ENCODE measurements around the gene RPRML.
"Not testable (repeated sequence)": the region's sequence is repeated elsewhere in the genome, so short reads cannot be mapped to it uniquely, and the experiment has no call there.

RPRML gene

GRCh38 chr17:46979147-46979863 is at the start of gene RPRML:
Gene RPRML, minus strand, starts transcription at chr17:46979253. Its CDS starts 246 bp downstream, at chr17:46979007.
- DNase-seq = peak; percentile 41 to 50

- not testable (repeated sequence) for DNase-seq
Observed at GRCh38 chr17:47016966-47017365, 37.9 kb upstream of the RPRML start.

- DNase-seq = no peak
Observed at GRCh38 chr17:47013341-47013740, 34.3 kb upstream of the RPRML start.

DNA sequence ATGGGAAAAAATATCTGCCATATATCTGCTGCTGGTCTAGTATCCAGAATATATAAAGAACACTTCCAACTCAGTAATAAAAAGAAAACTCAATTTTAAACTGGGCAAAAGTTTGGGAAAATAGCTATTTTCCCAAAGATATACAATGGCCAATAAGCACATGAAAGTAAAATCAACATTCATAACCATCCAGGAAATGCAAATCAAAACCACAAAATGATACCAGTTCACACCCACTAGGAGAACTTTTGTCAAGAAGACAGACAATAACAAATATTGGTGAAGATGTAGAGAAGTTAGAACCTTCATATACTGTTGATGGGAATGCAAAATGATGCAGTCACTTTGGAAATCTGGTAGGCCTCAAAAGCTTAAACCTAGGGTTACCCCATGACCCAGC is 33.4 kb upstream of the RPRML start:
- no peak for DNase-seq

GRCh38 chr17:47009759-47010594 is 30.9 kb upstream of the RPRML start:
- DNase-seq = no peak

GRCh38 chr17:47004906-47005305 is 25.9 kb upstream of the RPRML start:
- DNase-seq = no peak

- DNase-seq = not testable (repeated sequence)
Observed at GRCh38 chr17:47003864-47004263, 24.8 kb upstream of the RPRML start.

DNA sequence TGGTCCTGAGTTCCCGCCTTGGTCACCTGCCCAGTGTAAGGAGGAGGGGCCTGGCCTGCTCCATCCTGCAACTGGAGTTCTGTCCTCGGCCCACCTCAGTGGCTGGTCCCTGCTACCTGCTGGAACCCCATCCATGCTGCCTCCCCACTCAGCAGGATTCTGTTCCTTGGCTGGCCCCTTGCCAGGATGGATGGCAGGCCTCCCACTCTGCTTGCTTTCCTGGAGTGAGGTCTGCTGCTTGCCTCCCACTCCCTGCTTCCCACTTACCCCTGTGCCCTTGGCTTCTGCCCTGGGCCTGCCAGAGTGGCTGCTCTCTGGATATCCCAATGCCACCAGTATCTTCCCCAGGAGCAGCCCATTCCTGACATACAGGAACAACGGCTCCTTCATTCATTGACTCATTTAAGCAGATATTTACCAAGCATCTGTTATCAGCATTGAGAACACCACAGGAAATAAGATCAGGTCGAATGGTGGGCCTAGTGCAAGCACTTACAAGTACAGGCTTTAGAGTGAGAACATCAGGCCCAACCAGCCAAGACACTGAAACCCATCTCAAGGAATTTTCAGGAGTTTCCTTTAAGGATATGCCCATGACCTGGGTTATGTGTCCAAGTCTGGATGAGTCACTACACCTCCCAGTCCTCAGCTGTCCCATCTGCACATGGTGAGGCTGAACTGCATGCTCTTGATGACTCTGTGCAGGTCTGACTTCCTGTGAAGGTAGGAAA is 17.0 kb upstream of the RPRML start:
- no peak for DNase-seq

DNA sequence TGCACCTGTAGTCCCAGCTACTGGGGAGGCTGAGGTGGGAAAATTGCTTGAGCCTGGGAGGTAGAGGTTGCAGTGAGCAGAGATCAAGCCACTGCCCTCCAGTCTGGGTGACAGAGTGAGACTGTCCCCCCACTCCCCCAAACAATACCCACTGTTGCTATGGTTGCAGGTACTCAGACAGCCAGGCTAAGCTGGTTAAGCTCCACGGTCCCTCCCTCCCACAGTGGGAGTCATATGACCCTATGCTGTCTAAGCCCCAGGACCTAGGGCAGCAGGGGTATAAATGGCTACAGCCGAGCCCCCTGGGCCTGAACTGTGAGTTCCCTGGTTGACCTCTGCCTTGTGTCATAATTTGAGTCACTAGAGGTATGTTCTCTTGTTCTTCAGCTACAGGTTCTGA is 15.9 kb upstream of the RPRML start:
- DNase-seq = no peak

DNA sequence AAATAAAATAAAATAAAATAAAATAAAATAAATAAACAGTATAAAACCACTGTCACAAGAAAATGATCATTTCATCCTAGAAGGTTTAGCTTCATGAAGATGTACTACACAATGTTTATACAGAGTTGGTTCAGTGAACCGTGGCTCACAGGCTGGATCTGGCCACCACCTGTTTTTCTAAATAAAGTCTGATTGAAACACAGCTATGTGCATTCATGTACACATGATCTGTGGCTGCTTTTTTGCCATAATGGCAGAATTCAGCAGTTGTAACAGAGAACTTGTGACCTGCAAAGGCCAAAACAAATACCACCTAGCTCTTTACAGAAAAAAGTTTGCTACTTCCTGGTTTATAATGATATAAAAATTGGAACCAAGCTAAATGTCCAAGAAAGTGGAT is 12.6 kb upstream of the RPRML start:
- no peak for DNase-seq

DNA sequence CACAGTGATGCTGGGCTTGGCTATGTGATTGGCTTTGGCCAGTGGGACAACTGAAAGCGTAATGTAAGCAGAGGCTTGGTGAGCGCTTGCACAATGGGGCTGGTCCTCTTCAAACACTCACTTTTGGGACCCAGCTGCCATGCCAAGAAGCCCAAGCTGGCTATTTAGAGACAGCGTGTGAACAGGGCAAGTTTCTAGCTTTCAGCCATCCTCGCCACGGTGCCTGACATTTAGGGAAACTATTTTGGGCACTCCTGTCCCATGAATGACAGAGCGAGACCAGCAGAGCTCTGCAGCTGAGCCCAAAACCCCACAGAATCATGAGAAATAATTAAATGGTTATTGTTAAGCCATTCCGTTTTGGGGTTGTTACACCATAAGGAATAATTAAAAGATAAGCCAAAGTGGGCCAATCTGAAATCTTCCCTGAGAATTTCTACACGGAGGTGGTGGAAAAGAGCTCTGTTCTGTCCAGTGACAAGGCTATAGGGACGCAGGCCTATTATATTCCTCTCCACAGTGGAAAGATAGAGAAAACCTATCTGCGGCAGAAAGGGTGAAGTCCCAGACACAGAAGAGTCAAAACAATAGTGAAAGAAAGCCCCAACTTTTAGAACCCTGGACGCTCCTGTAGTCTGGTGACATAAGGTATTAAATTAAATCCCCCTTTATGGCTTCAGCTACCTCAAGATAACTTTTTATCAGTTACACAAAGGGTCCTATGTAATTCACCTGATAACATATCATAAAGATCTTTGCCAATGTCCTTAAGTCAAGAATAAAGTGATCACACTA is 10.8 kb upstream of the RPRML start:
- no peak for DNase-seq

DNA sequence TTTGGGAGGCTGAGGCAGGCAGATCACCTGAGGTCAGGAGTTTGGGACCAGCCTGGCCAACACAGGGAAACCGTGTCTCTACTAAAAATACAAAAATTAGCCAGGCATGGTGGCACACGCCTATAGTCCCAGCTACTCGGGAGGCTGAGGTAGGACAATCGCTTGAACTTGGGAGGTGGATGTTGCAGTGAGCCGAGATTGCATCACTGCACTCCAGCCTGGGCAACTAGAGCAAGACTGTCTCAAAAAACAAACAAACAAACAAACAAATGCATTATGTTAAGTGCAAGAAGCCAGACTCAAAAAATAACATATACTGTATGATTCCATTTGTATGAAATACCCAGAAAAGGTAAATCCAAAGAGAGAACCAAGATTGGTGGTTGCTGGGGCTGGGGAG is 8.9 kb upstream of the RPRML start:
- DNase-seq = not testable (repeated sequence)

DNA sequence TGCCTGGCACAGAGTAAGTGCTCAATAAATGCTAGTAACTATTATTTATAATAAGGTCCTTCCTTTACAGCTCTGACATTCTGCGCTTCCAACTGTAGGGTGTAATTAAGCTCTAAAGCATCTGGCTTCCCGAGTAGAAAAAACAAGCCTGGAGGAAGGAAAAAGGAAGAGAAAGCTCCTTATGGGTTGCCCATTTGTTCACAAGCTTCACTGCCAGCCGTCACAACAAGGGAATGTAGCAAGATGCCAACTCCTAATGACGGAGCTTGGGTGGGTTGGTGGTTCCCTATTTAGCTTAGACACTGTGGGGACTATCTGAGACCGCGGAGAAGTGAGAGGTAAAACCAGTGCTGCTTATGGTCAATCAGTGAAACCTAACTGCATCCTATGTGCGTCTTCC is 7.3 kb upstream of the RPRML start:
- DNase-seq = no peak

- DNase-seq = no peak
Observed at GRCh38 chr17:46984892-46985291, 5.8 kb upstream of the RPRML start.

DNA sequence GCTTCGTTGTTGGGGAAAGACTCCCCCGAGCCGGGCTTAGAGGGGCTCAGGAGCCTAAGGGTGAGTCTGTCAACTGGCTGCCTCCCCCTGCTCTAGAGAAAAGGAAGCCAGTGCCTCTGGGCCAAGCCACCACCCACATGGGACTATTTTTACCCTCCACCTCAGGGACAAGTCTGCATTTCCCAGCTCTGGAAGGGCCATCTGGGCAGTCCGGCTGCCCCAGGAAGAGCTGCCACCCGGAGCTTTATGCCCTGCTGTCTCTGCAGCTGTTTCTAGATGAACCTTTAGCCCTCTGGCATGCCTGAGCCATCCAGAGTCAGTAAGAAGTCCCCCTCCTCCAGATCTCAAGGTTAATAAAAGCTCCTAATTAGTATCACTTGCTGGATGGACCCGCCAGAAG is 5.3 kb upstream of the RPRML start:
- DNase-seq = no peak

- no peak for DNase-seq
Observed at GRCh38 chr17:46983782-46984181, 4.7 kb upstream of the RPRML start.

- no peak for DNase-seq
Observed at GRCh38 chr17:46982577-46982976, 3.5 kb upstream of the RPRML start.

DNA sequence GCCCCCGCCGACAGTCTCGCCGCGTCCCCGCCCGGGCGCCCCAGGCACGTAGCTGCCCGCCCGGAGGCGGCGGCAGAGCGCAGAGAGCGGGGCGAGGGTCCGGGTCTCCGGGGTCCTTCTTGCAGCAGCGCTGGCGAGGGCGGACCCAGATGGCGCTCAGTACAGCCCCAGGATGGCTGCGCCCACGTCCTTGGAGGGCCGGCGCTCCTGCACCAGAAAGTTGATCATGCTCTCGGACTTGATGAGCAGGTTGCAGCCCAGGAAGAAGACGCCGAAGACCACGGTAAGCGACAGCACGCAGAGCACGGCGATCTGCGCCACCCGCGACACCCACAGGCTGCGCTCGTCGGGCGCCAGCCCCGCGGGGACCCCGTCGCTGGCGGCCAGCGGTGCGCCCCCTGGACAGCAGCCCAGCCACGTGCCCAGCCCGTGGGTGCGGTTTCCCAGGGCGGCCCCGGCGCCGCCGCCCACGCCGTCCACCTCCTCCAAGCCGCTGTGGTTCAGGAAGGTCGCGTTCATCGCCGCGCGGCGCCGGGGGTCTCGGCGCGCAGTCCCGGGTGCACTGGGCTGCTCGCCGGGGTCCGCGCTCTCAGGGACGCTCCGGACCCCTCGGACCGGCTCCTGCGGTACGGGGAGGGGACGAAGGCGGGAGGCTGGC is 435 bp downstream of the RPRML start:
- DNase-seq = peak in 1 of 2 experiments; percentile 31

- DNase-seq = no peak
Observed at GRCh38 chr17:46977750-46978488, 1.1 kb downstream of the RPRML start.

- peak; percentile 18 to 34 for DNase-seq
Observed at GRCh38 chr17:46977348-46977747, 1.7 kb downstream of the RPRML start.

DNA sequence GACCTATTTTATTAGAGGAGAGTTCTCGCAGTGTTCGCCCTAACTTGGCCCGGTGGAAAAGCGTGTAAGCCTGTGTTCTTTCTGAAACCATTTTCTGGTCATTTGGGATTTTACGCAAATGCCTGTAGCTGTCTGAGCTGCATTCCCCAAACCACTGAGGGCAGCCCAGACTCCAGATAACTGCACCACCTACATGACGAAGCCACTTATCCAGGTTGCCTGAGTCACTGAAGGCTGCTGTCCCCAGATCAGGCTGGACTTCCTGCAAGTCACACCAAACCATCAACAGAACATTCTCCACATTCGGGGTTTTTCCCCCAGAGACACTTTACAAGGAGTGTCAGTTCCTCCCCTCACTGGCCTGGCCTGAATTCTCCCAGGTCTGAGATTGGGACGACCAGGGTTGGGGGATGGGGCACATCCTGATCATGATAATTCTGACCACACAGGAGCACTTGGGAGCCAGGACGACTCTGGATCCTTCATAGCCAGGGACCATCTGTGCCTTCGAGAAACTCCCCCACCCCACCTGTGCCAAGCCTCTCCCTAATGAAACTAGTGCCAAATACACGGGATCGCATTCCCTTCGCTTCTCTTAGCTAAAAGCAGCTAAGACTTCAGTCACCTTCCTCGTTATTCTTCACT is 2.3 kb downstream of the RPRML start:
- DNase-seq = no peak

Data from SW 1271 (cell line).